CD4-positive, alpha-beta T cell treated with Interleukin-6 for 4 hours (primary cell): Measurements from ENCODE around the gene EEF1A2.

Experiments
- DNase-seq: peaks from one replicate; pipeline ENCODE4 v3.0.0-alpha.2; 2020; ENCODE audit warnings: mixed read lengths

Gene EEF1A2

DNA sequence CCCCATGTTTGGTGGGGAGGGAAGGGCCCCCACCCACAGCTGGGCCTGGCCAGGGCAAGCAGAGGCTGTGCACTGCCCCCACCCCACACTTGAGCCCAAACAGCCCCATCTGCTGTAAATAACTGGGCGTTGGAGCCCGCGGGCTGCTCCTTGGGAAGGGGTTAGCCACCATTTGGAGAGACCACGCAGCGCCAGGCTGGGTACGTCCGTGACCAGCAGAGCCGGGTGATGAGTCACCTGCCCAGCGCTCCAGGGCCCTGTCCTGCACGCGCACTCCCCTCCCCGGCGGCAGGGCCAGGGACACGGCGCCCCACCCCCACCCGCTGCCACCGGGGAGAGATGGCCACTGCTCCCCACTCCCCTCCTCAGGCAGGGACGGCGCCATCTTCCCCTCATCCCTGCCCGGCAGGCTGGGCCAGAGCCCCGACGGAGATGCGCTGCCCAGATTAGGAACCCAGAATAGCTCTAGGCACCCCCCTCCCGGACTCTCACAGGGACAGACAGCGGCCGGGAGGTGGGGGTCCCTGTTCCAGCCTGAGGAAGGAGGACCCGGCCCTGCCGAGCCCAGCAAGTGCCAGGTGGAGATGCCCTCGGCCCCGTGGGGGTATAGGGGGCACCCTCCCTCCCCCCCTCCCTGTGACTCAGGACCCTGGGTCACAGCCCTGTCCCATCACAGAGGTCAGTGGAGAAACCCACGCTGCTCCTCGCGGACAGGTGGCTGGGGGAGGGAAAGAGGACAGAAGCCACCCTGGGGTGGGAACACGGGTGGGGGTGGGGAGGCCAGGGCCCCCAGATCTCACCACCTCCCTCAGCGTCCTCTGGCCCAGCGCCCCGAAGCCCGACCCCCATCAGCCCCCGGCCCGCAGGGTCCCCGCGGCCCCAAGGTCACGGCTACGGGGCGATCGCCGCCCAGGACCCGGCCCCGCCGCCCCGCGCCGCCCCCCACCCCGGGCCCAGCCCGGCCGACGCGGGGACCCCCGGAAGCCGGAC, 642 bp downstream of the EEF1A2 start:
- DNase-seq, result peak; percentile 17

- no peak for DNase-seq
Measured at GRCh38 chr20:63497138-63497945, 1.5 kb downstream of the EEF1A2 start.

DNA sequence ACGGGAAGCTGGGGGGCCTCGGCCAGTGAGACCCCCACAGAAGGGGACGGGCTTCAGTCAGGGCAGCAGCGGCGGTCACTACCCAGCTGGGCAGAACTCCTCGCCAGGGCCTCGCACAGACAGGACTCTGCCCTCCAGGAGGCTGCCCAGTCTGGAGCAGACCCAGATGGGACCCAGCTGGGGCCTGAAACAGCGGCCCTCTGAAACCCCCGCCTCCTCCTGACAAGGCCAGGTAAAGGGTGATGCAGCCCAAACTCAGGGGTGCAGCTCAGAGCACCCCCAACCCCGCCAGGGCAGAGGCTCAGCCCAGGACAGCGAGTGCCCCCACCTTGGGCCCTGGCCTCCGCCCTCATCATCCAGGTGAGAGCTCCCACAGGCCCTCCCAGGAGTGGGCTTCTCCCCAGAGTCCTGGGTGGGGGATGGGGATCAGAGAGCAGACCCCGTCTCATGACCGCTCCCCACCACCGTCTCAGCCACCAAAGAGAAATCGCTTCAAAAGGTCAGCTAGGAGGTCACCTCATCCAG, 2.2 kb downstream of the EEF1A2 start:
- no peak for DNase-seq

DNA sequence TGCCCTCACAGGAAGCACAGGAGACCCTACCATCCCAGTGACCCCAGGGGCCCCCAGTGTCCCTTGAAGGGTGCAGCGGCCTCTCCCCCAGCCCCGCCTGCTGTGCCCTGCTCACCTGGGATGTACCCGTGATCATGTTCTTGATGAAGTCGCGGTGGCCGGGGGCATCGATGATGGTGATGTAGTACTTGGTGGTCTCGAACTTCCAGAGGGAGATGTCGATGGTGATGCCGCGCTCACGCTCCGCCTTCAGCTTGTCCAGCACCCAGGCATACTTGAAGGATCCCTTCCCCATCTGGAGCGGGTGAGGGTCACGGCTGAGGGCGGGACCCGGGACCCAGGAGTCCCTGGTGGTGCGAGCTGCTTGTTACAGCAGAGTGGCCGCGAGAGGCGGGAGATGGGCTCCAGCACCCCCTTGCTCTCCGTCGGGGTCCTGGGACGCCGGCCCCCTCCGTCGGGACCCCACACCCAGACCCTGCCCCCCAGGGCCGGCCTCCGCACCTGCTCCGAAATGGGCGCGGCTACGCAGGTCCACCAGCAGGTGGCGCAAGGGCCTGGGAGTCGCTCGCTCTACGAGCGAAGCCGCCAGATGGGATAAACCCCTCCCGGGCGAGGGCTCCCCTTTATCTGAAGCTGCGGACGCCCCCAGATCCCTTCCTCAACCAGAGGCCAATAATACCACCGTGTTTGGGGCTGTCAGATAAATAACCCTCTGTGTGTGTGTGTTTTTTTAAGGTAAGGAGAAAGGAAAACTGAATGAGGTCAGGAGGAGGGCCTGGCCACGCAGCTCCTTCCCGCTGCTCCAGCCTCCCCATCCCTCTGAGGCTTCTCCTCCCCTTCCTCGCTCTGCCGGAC, 2.9 kb downstream of the EEF1A2 start:
- DNase-seq, result peak; percentile 84

GRCh38 chr20:63495167-63495720, 3.6 kb downstream of the EEF1A2 start:
- DNase-seq, result no peak

DNA sequence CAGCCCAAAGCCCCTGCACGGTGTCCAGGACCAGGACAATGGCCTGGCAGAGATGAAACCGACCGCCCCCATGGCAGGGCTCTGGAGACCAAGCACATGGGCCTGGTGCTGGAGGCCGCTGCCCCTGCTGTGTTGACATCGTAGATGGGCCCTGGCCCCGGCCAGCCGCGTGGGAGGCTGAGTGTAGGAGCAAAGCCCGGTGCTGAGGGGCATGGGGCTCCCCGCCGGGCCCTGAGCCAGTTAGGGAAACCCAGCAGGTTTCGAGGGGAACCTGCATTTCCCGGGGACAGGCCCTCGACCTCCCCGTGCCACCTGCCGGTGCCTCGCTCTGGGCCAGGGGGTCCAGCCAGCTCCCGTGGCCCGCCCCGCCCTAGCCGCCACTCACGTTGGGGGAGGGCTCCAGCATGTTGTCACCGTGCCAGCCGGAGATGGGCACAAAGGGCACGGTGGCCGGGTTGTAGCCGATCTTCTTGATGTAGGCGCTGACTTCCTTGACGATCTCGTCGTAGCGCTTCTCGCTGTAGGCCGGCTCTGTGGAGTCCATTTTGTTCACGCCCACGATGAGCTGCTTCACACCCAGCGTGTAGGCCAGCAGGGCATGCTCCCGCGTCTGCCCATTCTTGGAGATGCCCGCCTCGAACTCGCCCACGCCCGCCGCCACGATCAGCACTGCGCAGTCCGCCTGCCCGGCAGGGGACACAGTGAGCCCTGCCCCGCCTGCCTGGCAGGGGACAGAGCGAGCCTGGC, 4.3 kb downstream of the EEF1A2 start:
- no peak for DNase-seq

DNA sequence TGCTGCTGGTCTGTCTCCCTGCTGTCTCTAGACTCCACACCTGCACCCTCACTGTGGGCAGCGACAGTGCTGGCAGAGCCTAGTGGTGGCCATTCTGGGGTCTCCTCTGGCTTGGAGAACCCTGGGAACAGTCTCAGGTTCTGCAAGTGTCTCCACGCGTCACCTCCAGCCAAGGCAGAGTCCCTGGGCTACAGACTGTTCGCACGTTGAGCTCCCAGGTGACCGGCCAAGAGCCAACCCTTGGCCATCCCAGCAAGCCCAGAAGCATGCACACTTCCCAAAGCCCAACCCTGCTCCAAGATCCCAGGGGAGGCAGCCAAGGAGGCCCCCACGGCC, 4.8 kb downstream of the EEF1A2 start:
- DNase-seq, result no peak

- DNase-seq, result no peak
Measured at GRCh38 chr20:63493563-63494020, 5.3 kb downstream of the EEF1A2 start.

GRCh38 chr20:63492982-63493381, 5.9 kb downstream of the EEF1A2 start:
- no peak for DNase-seq

GRCh38 chr20:63492518-63492917, 6.4 kb downstream of the EEF1A2 start:
- no peak for DNase-seq

DNA sequence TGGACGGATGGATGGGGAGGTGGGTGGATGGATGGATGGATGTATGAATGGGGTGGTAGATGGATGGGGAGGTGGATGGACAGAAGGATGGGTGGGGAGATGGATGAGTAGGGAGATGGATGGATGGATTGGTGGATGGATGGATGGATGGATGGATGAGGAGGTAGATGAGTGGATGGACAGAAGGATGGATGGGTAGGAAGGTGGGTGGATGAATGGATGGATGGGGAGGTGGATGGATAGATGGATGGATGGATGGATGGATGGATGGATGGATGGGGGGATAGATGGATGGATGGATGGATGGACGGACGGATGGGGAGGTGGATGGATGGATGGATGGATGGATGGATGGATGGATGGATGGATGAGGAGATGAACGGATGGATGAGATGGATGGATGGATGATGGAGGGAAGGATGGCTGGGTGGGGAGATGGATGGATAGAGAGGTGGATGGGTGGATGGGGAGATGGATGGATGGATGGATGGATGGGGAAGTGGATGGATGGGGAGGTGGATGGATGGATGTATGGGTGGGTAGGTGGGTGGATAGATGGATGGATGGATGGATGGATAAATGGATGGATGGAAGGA, 7.2 kb downstream of the EEF1A2 start:
- DNase-seq, result no peak

DNA sequence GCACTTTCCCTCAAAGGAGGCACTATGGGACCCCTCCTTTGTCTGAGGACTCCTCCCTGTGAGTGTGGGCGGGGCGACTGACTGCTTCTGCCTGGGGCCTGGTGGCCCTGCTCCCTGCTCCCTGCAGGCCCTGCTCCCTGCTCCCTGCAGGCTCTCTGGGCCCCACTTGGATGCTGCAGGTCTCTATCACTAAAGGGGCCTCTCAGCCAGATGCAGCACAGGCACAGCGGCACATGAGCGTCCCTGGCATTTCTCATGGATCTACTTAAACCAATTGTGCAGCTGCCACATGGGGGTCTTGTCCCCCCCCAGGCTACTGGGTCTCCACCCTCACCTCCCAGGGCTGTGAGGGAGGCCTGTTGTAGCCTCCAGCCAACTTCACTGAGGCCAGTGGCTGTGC, 7.8 kb downstream of the EEF1A2 start:
- DNase-seq, result no peak

DNA sequence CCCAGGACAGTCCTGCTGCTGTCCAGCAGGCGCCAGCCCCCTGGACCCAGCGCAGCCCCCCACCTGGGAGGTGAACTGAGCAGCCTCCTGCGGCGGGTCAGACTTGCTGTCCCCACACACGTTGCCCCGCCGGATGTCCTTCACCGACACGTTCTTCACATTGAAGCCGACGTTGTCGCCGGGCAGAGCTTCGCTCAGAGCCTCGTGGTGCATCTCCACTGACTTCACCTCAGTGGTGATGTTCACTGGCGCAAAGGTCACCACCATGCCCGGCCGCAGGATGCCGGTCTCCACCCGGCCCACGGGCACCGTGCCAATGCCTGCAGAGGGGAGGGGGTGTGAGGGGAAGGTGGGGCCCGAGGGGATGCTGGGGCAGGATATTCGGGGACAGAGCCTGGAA, 8.5 kb downstream of the EEF1A2 start:
- no peak for DNase-seq

DNA sequence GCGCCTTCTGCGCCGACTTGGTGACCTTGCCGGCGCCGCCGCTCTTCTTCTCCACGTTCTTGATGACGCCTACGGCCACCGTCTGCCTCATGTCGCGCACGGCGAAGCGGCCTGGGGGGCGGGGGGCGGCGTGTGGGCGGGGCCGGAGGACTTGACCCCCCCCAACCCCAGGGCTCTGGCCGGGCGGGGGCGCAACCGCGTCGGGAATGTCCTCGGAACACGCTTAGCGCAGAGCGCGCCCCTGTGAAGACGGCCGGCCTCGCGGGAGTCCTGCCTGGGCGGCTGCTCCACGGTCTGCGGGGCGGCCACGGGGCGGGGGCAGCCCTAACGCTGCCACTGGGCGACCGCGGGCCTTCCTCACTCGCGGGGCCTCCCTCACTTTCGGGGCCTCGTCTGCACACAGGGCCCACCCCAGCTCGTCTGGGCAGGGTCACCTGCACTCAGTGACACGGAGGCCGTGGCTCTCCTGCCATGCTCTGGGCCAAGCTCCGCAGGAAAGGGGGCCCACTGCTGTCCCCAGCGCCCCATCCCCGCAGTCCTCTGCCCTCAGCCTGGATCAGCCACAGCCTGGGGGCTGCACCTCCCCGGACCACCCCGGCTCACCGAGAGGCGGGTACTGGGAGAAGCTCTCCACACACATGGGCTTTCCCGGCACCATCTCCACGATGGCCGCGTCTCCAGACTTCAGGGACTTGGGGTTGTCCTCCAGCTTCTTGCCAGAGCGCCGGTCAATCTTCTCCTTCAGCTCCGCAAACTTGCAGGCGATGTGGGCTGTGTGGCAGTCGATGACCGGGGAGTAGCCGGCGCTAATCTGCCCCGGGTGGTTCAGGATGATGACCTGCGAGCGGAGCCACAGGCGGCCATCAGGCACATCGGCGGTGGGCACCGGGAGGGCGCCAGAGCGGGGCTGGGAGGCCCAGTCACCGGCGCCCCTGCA, 10.3 kb downstream of the EEF1A2 start:
- no peak for DNase-seq

- DNase-seq, result no peak
Measured at GRCh38 chr20:63487781-63488241, 11.1 kb downstream of the EEF1A2 start.

DNA sequence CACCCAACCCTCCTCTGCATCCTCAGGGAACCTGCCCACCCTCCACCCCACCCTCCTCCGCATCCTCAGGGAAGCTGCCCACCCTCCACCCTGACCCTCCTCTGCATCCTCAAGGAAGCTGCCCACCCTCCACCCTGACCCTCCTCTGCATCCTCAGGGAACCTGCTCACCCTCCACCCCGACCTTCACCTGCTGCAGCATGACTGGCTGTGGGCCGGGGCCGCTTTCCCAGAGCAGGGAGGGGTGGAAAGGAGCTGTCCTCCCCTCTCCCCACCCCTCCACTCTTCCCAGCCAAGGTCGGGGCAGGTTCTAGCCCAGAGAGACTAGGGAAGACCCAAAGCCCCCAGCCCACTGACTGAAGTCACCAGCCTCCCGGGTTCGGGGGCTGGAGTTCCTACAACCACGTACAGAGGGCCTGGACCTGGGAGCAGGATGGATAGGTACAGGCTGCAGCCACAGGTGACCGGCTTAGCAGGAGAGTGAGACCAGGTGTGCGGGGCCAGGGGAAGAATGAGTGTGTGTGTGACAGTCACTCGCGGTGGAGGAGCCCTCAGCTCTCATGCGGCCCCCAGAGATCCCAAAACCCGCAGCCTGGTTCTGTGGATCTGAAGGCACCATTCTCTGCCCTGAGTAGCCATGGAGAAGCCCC, 11.6 kb downstream of the EEF1A2 start:
- no peak for DNase-seq

DNA sequence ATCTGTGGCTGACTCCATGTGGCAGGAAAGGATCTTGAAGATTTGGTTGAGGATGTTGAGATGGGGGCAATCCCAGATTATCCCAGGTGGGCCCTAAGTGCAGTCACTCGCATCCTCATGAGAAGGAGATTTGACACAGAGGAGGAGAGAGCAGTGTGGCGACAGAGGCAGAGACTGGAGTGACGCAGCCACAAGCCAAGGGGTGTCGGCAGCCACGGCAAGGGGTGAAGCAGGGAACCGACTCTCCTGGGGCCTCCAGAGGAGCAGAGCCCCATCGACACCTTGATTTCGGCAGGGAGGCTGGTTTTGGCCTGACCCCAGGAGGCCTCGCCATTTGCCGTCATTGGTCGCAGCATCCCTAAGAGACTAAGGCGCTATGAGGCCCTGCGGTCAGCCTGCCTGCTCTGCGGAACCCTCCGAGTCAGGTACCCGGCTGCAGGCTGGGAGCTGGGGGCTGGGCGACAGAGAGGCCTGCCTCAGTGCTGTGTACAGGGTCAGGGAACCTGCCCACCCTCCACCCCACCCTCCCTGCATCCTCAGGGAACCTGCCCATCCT, 12.5 kb downstream of the EEF1A2 start:
- no peak for DNase-seq

DNA sequence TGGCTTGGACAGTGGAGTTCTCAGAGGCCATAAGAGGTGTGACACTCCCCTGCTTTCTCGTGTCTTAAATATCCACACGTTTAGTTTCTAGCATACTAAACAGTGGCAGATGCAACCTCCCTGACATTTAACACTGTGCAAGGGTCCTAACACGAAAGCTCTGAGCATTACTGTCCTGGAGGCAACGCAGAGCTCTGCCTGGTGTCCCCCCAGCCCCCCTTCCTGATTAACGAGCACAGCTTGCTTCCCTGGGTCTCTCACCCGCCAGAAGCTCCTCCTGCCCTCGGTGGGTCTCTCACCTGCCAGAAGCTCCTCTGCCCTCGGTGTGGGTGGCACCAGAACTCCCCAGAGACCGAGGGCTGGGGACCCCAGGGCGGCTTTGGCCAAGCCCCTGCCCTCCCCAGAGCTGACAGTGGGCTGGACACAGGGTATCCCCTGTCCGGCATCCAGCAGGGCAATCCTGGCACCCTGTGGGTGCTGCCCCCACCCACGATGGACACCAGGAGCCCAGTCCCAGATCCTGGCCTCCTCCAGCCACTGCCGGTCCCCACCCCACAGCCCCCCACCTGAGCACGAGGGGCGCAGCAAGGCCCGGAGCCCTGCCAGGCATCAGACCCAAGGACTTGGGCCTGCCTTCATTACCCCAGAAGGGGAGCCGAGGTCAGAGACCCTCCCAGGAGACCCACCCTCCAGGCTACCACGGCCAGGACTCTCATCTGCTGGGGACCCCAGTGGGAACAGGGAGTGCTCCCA, 14.1 kb downstream of the EEF1A2 start:
- DNase-seq, result no peak
